ENCODE data around the gene TMEM253.
A peak's percentile ranks its signal among the peaks of the same experiment; 100 is the strongest.

The TMEM253 gene

GRCh38 chr14:21075719-21076437, 25.0 kb upstream of the TMEM253 start:
- DNase-seq = no peak
- TF ChIP-seq POLR2A (IDR thresholded peaks at IDR 0.05; ENCODE audit: low read length) = no peak
- no peak for TF ChIP-seq GATA1 (IDR thresholded peaks at IDR 0.05; ENCODE audit: low read depth, low read length)

GRCh38 chr14:21077672-21078071, 23.2 kb upstream of the TMEM253 start:
- TF ChIP-seq POLR2A (IDR thresholded peaks at IDR 0.05; ENCODE audit: low read length) = no peak
- no peak for TF ChIP-seq GATA1 (IDR thresholded peaks at IDR 0.05; ENCODE audit: low read depth, low read length)
- DNase-seq = no peak

GRCh38 chr14:21078287-21078686, 22.6 kb upstream of the TMEM253 start:
- TF ChIP-seq POLR2A (IDR thresholded peaks at IDR 0.05; ENCODE audit: low read length) (no peak), GATA1 (IDR thresholded peaks at IDR 0.05; ENCODE audit: low read depth, low read length) (no peak)
- no peak for DNase-seq

GRCh38 chr14:21078726-21079125, 22.1 kb upstream of the TMEM253 start:
- TF ChIP-seq GATA1 (IDR thresholded peaks at IDR 0.05; ENCODE audit: low read depth, low read length) (no peak), POLR2A (IDR thresholded peaks at IDR 0.05; ENCODE audit: low read length) (no peak)
- no peak for DNase-seq

- DNase-seq = no peak
- TF ChIP-seq GATA1 (IDR thresholded peaks at IDR 0.05; ENCODE audit: low read depth, low read length) = no peak
- no peak for TF ChIP-seq POLR2A (IDR thresholded peaks at IDR 0.05; ENCODE audit: low read length)
These were observed 19.2 kb upstream of the TMEM253 start for GRCh38 chr14:21081521-21082142.

GRCh38 chr14:21083565-21084325, 17.1 kb upstream of the TMEM253 start:
- TF ChIP-seq GATA1 (IDR thresholded peaks at IDR 0.05; ENCODE audit: low read depth, low read length) = no peak
- TF ChIP-seq POLR2A (IDR thresholded peaks at IDR 0.05; ENCODE audit: low read length) = no peak
- no peak for DNase-seq

- no peak for TF ChIP-seq POLR2A (IDR thresholded peaks at IDR 0.05; ENCODE audit: low read length)
- no peak for TF ChIP-seq GATA1 (IDR thresholded peaks at IDR 0.05; ENCODE audit: low read depth, low read length)
- DNase-seq = no peak
These were observed 16.5 kb upstream of the TMEM253 start for GRCh38 chr14:21084396-21084795.

GRCh38 chr14:21084998-21085853, 15.6 kb upstream of the TMEM253 start:
- DNase-seq = no peak
- no peak for TF ChIP-seq GATA1 (IDR thresholded peaks at IDR 0.05; ENCODE audit: low read depth, low read length)
- TF ChIP-seq POLR2A (IDR thresholded peaks at IDR 0.05; ENCODE audit: low read length) = no peak

- no peak for DNase-seq
- TF ChIP-seq GATA1 (IDR thresholded peaks at IDR 0.05; ENCODE audit: low read depth, low read length) (no peak), POLR2A (IDR thresholded peaks at IDR 0.05; ENCODE audit: low read length) (no peak)
These were observed 14.0 kb upstream of the TMEM253 start for GRCh38 chr14:21086908-21087293.

- TF ChIP-seq POLR2A (IDR thresholded peaks at IDR 0.05; ENCODE audit: low read length) = no peak
- no peak for TF ChIP-seq GATA1 (IDR thresholded peaks at IDR 0.05; ENCODE audit: low read depth, low read length)
- peak; percentile 21 to 39 for DNase-seq
These were observed 13.4 kb upstream of the TMEM253 start for GRCh38 chr14:21087294-21088091.

GRCh38 chr14:21088687-21089086, 12.2 kb upstream of the TMEM253 start:
- peak in 1 of 2 experiments; percentile 22 for DNase-seq
- no peak for TF ChIP-seq GATA1 (IDR thresholded peaks at IDR 0.05; ENCODE audit: low read depth, low read length)
- TF ChIP-seq POLR2A (IDR thresholded peaks at IDR 0.05; ENCODE audit: low read length) = no peak

- DNase-seq = no peak
- TF ChIP-seq POLR2A (IDR thresholded peaks at IDR 0.05; ENCODE audit: low read length) = no peak
- no peak for TF ChIP-seq GATA1 (IDR thresholded peaks at IDR 0.05; ENCODE audit: low read depth, low read length)
These were observed 11.6 kb upstream of the TMEM253 start for GRCh38 chr14:21089271-21089670.

GRCh38 chr14:21089877-21090193, 11.0 kb upstream of the TMEM253 start:
- no peak for TF ChIP-seq GATA1 (IDR thresholded peaks at IDR 0.05; ENCODE audit: low read depth, low read length)
- no peak for TF ChIP-seq POLR2A (IDR thresholded peaks at IDR 0.05; ENCODE audit: low read length)
- no peak for DNase-seq
